Loucy (cell line): ENCODE measurements around the gene MT1HL1.

ENCODE experiments used
- CTCF ChIP-seq: fragments of 200-600 bp; sonication (generic); conservative IDR thresholded peaks from 2 replicates; pipeline ENCODE4 v1.5.1; 2014; ENCODE audit warnings: mild to moderate bottlenecking, antibody characterized with exemption, low read length
- EZH2phosphoT487 ChIP-seq: fragments of 200-600 bp; IDR thresholded peaks from 2 replicates; pipeline ENCODE4 v1.6.1; 2018; ENCODE audit warnings: antibody characterized with exemption, mild to moderate bottlenecking, moderate library complexity, borderline replicate concordance

- TF ChIP-seq EZH2phosphoT487 (no peak), CTCF (no peak)
These were observed 37.6 kb downstream of the MT1HL1 start for GRCh38 chr1:236966636-236967035.
